Esophagus muscularis mucosa (tissue), 4 donors: ENCODE results near the gene PDSS1. TPM values are rescaled to one million over a fixed set of nuclear protein-coding genes. Genes with fewer than 3 reads are reported as not detected.
"Not testable (repeated sequence)": the region's sequence is repeated elsewhere in the genome, so short reads cannot be mapped to it uniquely, and the experiment has no call there.

Source experiments
- DNase-seq: peaks from one replicate; pipeline ENCODE4 v3.0.0-alpha.2; 2017; ENCODE audit errors: extremely low spot score
- H3K27ac ChIP-seq, 4 donors: fragments of 200-600 bp; sonication (generic); replicated peaks in 1 of 4; 1 replicate in 3 of 4; 2 replicates in 1 of 4; pipeline ENCODE4 v1.5.1; 2016 to 2019; ENCODE audit warnings: mild to moderate bottlenecking in 1 of 4
- H3K27me3 ChIP-seq, 4 donors: fragments of 200-600 bp; sonication (generic); one replicate each; pipeline versions ENCODE4 v1.5.1 to v1.6.0; 2016 to 2019
- H3K36me3 ChIP-seq, 4 donors: fragments of 200-600 bp; sonication (generic); one replicate each; pipeline ENCODE4 v1.5.1; 2016 to 2019
- H3K4me1 ChIP-seq, 4 donors: fragments of 200-600 bp; sonication (generic); one replicate each; pipeline ENCODE4 v1.5.1; 2016 to 2019
- H3K4me3 ChIP-seq, 4 donors: fragments of 200-600 bp; sonication (generic); 1 replicate in 2 of 4; 2 replicates in 2 of 4; pipeline ENCODE4 v1.5.1; 2016 to 2019; ENCODE audit warnings: mild to moderate bottlenecking in 4 of 4, moderate library complexity in 1 of 4
- H3K9me3 ChIP-seq, 4 donors: fragments of 200-600 bp; sonication (generic); 1 replicate in 3 of 4; 2 replicates in 1 of 4; pipeline ENCODE4 v1.5.1; 2016 to 2019
- EP300 ChIP-seq: sonication (generic); formaldehyde crosslinking; IDR thresholded peaks from one replicate; pipeline ENCODE4 v1.6.1; 2017; ENCODE audit warnings: antibody characterized with exemption
- POLR2A ChIP-seq: fragments of 450-650 bp; IDR thresholded peaks from one replicate; pipeline ENCODE4 v1.6.1; 2017; ENCODE audit warnings: antibody characterized with exemption, moderate library complexity, mild to moderate bottlenecking, low read depth
- POLR2AphosphoS5 ChIP-seq, 2 donors: sonication (generic); formaldehyde crosslinking; IDR thresholded peaks; one replicate each; pipeline ENCODE4 v1.6.1; 2017; ENCODE audit warnings: antibody characterized with exemption in 2 of 2
- WGBS: methylation state at CpG from one replicate; pipeline ENCODE4 v1.1.5; 2018; 5-methylcytosine and 5-hydroxymethylcytosine counted together
- intact Hi-C: fragments of 100-400 bp; cut with DNase I; formaldehyde crosslinking; loops from one replicate; pipeline ENCODE4 v1.15.1; 2023
- total RNA-seq, 4 donors: library from RNA; depleted of rRNA; stranded (reverse); fragments of >200 nt; gene quantifications; one replicate each; pipeline versions ENCODE4 v1.1.0 to v1.2.1, GENCODE V29; 2016
- TF ChIP-seq, protein P1 (sequence below), 3 experiments: fragments of 200-600 bp in 2 of 3; fragments of 450-650 bp in 1 of 3; sonication (generic) in 2 of 3; IDR thresholded peaks; one replicate each; pipeline ENCODE4 v1.5.1; 2017 to 2019; ENCODE audit warnings: antibody characterized with exemption in 3 of 3, mild to moderate bottlenecking in 2 of 3, moderate library complexity in 1 of 3

Gene PDSS1, protein sequence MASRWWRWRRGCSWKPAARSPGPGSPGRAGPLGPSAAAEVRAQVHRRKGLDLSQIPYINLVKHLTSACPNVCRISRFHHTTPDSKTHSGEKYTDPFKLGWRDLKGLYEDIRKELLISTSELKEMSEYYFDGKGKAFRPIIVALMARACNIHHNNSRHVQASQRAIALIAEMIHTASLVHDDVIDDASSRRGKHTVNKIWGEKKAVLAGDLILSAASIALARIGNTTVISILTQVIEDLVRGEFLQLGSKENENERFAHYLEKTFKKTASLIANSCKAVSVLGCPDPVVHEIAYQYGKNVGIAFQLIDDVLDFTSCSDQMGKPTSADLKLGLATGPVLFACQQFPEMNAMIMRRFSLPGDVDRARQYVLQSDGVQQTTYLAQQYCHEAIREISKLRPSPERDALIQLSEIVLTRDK
- 1 to 10 TPM; 1.7 to 5.0 (median 3.3) TPM for total RNA-seq

DNA sequence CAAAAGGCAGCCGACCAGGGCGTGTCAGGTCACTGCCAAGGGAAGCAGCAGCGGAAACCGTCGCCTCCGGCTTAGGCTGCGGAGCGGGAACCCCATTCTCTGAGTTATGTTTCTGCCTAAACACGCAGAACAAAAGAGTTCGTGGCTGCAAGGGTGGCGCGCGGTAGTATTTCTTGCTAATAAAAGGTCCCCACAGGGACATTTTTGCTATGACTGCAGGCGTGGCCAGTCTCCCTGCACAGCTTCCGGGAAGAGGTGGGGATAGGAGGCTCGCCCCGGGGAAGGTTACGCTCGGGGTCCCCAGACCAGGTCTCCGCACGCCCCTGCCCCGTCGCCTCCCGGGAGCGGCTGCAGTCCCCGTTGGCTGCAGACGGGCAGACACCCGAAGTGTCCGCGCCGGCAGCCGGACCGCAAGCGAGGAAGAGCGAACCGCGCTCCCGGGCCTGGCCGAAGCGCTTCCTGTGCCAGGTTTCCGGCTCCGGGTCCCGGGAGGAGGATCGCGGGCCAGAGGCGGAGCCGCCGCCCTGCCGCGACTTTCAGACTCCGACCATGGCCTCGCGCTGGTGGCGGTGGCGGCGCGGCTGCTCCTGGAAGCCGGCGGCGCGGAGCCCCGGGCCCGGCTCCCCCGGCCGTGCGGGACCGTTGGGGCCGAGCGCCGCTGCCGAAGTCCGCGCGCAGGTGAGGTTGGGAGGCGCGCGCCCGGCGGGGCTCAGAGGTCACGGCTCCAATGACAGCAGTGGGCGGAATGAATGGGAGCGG is at the start of gene PDSS1:
Gene PDSS1, plus strand, starts transcription at position 539 of the 759 bp plus-strand sequence. Its CDS starts 11 bp downstream, at position 550.
- peak; percentile 93 for DNase-seq
- Histone ChIP-seq H3K27me3 (peaks cover 0 to 9% (median 0%) of the 10 kb centered on the region in 4 donors), H3K9me3 (no peaks in the 10 kb centered on the region), H3K27ac (peak within 1 kb of the TSS; percentile 82 to 92 (median 88)), H3K4me3 (peak within 1 kb of the TSS; percentile 86 to 100 (median 96)), H3K36me3 (no peaks in the 10 kb centered on the region), H3K4me1 (peaks cover 14 to 27% (median 19%) of the 10 kb centered on the region in 4 donors)
- under 1% methylated on average over 23 of the region's 82 CpGs for WGBS
- intact Hi-C loops: no loop called here
- TF ChIP-seq, protein P1, sequence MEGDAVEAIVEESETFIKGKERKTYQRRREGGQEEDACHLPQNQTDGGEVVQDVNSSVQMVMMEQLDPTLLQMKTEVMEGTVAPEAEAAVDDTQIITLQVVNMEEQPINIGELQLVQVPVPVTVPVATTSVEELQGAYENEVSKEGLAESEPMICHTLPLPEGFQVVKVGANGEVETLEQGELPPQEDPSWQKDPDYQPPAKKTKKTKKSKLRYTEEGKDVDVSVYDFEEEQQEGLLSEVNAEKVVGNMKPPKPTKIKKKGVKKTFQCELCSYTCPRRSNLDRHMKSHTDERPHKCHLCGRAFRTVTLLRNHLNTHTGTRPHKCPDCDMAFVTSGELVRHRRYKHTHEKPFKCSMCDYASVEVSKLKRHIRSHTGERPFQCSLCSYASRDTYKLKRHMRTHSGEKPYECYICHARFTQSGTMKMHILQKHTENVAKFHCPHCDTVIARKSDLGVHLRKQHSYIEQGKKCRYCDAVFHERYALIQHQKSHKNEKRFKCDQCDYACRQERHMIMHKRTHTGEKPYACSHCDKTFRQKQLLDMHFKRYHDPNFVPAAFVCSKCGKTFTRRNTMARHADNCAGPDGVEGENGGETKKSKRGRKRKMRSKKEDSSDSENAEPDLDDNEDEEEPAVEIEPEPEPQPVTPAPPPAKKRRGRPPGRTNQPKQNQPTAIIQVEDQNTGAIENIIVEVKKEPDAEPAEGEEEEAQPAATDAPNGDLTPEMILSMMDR (IDR thresholded peaks at IDR 0.05): no peak
- TF ChIP-seq EP300: no peak
- peak; percentile 76 to 83 for TF ChIP-seq POLR2AphosphoS5 (IDR thresholded peaks at IDR 0.05)
- no peak for TF ChIP-seq POLR2A

DNA sequence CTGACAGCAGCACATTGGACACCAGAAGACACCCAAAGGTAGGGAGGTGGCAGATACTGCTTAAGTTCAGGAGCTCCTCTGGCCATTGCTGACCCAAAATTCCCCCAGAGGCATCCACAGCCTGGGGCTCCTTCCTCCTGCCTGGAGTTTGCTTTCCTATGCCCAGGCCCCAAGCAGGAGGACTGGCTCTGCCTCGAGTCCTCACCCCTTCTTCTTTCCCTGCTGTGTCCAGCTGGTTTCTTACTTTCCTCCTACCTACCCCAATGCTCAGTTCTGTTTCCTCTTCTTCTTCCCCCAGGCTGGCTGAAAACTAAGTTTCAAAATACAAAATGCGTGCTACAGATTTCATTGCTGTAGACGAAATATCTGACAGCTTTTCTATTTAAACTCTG is 49.3 kb upstream of the PDSS1 start:
- intact Hi-C loops, H3K4me1 ChIP-seq, H3K4me3 ChIP-seq, H3K9me3 ChIP-seq, H3K27ac ChIP-seq, H3K36me3 ChIP-seq, H3K27me3 ChIP-seq, DNase-seq: not testable (repeated sequence)
- WGBS: 51% methylated on average over 3 of the region's 3 CpGs

DNA sequence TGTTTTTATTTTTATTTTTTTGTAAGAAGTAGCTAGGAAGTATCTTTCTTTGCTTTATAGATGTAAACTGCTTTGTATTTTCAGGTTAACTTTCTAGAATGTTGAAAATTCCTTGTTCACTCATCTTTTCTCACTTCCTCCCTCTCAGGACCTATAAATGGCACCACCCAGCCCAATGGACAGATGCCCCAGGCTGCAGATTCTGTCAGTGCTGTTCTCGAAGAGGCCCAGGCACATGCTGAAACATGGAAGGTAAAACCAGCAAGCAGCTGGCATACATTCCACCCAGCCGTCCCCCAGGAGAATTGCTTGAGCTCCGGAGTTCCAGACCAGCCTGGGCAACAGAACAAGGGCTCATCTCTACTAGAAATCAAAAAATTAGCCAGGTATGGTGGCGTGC is 47.1 kb upstream of the PDSS1 start:
- intact Hi-C loops: no loop called here
- Histone ChIP-seq H3K27me3 (no peaks in the 10 kb centered on the region), H3K4me3 (no peak overlapping the region), H3K27ac (no peak overlapping the region), H3K4me1 (no peaks in the 10 kb centered on the region), H3K36me3 (no peaks in the 10 kb centered on the region), H3K9me3 (no peaks in the 10 kb centered on the region)
- WGBS: 85% methylated on average over 4 of the region's 4 CpGs
- no peak for DNase-seq
- no peak for TF ChIP-seq POLR2A
- TF ChIP-seq EP300: no peak
- no peak for TF ChIP-seq POLR2AphosphoS5 (IDR thresholded peaks at IDR 0.05)
- TF ChIP-seq, protein P1 (IDR thresholded peaks at IDR 0.05): no peak

DNA sequence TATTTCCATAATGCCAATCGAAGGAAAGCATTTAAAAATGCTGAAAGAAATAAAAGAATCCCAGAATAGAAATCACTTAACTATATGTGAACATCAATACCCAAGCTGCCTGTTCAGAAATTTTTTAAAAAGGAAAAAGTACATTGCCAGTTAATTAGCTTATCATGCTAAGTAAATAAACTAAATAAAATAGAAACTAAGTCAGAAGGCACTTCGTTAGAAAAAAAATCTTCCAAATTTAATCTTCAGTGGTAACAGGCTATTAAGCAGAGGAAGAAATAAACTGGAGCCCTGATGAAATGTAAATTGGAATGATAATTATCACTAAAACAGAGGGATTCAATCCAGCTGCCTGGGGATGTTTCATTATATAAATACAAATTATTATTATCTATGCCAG is 46.0 kb upstream of the PDSS1 start:
- DNase-seq, H3K36me3 ChIP-seq, H3K27me3 ChIP-seq, H3K4me3 ChIP-seq, intact Hi-C loops, H3K9me3 ChIP-seq, H3K4me1 ChIP-seq, H3K27ac ChIP-seq: not testable (repeated sequence)
- 62% methylated on average over 2 of the region's 2 CpGs for WGBS

DNA sequence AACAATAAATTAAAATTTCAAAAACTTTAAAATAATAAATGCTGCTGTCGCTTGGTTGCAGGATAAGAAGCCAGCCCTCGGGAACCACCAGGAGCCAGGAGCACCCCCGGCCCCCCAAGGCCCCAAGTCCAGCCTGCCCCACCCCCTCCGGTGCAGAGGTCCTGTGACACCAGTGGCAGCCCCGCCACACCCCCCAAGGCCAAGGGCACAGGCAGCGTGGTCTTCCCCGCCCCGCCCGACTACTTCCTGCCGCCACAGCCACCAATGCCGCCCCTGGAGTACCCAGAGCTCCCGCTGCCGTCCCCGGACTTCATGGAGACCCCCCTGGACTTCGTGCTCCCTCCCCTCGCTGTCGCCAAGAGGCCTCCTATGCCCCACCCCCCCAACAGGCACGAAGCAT is 44.5 kb upstream of the PDSS1 start:
- no peaks in the 10 kb centered on the region for H3K4me1 ChIP-seq
- H3K4me3 ChIP-seq: no peak overlapping the region
- no peak overlapping the region for H3K27ac ChIP-seq
- intact Hi-C loops: no loop called here
- H3K27me3 ChIP-seq: no peaks in the 10 kb centered on the region
- 89% methylated on average over 18 of the region's 18 CpGs for WGBS
- H3K9me3 ChIP-seq: no peaks in the 10 kb centered on the region
- TF ChIP-seq POLR2A (no peak), POLR2AphosphoS5 (IDR thresholded peaks at IDR 0.05) (no peak), EP300 (no peak)
- TF ChIP-seq, protein P1 (IDR thresholded peaks at IDR 0.05): no peak
- DNase-seq: no peak
- H3K36me3 ChIP-seq: no peaks in the 10 kb centered on the region
